HG03039 (cell line): ENCODE data around the gene BCAS1.

Source experiments
- ATAC-seq: cut with Tn5 transposase; IDR thresholded peaks from one replicate; pipeline ENCODE4 v1.9.1; 2021; ENCODE audit warnings: mild to moderate bottlenecking, moderate library complexity; ENCODE audit not compliant: unreplicated experiment

The BCAS1 gene

GRCh38 chr20:53947501-53948195 lies 122.7 kb downstream of the BCAS1 start:
- ATAC-seq = no peak

DNA sequence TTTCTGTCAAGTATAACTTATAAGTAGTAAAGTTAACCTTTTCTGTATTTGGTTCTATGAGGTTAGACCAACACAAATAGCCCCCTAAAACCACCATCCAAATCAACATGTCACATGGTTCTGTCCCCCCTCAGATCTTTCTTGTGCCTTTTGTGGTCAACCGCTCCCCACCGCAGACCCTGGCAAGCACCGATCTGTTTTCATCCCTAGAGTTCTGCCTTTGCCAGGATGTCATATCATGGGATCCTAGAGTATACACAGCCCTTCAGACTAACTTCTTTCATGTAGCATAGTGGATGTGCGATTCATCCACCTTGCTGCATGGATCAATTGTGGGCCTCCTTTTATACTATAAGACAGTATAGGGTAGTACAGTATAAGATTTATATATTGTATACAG lies 124.3 kb downstream of the BCAS1 start:
- no peak for ATAC-seq

DNA sequence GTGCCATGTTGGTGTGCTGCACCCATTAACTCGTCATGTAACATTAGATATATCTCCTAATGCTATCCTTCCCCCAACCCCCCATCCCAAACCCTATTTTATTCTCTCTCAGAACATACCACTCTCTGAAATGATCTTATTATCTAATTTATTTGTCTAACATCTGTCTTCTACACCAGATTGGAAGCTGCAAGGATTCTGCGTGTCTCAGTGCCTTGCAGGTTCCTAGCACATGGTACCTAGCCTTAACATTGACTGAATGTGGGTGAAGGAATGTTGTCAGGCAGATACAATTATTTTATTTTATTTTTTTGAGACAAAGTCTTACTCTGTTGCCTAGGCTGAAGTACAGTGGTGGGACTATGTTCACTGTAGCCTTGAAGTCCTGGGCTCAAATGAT lies 124.9 kb downstream of the BCAS1 start:
- no peak for ATAC-seq

GRCh38 chr20:53944796-53945195 lies 125.6 kb downstream of the BCAS1 start:
- ATAC-seq = no peak

GRCh38 chr20:53943522-53944291 lies 126.7 kb downstream of the BCAS1 start:
- no peak for ATAC-seq

DNA sequence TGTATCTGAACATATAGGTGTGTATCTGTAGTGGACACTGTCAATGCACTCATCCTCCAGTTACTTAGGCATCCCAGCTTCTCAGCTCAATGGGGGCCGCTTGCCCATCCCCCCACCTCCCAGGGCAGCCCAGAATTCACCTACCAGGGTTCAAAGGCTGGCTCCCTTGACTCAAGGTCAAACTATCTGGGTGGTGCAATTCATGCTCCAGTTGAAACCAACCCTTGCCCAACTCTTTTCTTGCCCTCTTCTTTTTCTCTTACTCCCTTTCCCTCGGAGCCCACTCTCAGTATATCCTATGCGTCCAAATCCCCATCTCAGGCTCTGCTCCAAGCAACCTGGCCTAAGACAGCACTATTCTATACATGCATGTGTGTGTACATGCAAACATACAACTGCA lies 127.4 kb downstream of the BCAS1 start:
- ATAC-seq = no peak

GRCh38 chr20:53942472-53942816 lies 128.0 kb downstream of the BCAS1 start:
- no peak for ATAC-seq

DNA sequence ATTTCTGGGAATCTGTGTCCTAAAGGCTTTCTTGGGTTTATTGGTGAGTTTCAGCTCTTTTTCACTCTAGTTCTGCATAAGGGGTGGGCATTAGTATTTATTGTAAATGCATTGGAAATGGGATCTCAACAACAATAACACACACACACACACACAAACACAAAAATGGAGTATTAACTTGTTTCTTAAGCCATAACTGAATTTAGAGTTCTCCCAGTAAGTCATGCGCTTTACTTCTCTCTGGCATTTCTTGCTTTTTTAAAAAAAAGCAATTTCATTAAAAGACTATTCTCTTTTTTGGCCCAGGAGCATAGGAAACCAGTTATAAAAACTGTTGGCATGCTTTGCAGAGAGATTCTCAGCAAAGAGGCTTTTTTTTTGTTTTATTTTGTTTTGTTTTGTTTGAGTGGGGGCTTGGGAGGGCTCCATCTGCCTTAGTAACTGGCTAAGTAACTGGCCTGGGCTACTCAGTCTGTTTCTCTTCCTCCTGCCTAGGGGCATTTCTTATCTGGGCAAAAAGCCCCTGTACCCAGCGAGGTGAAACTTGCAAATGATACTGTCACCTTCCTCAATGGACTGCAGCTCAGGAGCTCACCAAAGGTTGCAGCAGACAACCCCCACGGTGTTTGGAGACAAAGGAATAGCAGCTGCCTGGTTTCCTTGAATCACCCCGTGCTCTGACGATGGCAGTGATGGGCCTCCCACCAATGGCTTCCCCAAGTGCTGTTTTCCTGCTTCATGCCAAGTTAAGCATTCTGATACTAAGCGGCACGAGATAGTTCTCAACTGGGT lies 128.5 kb downstream of the BCAS1 start:
- ATAC-seq = no peak

GRCh38 chr20:53940907-53941545 lies 129.4 kb downstream of the BCAS1 start:
- no peak for ATAC-seq

GRCh38 chr20:53940360-53940702 lies 130.1 kb downstream of the BCAS1 start:
- no peak for ATAC-seq

GRCh38 chr20:53939572-53940359 lies 130.6 kb downstream of the BCAS1 start:
- ATAC-seq = peak; percentile 47

GRCh38 chr20:53939190-53939571 lies 131.2 kb downstream of the BCAS1 start:
- no peak for ATAC-seq

DNA sequence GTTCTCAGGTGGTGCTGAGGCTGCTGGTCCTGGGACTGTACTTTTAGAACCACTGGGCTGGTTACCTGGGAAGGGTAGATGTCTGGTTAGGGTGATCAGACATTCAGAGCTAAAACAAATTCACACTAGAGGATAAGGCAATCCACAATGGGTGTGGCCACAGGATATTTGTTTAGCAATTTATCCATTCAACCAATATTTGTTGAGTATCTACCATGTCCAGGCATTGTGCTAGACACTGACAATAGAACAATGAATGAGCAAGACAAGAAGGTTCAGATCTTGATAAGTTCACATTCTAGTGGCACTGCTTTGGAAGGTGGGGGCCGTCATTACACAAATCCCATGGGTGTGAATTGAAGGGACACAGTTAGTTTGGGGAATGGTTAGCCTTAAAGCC lies 131.7 kb downstream of the BCAS1 start:
- ATAC-seq = no peak

- ATAC-seq = no peak
Observed at GRCh38 chr20:53937929-53938367, 132.4 kb downstream of the BCAS1 start.

GRCh38 chr20:53937339-53937741 lies 133.1 kb downstream of the BCAS1 start:
- no peak for ATAC-seq

- ATAC-seq = no peak
Observed at GRCh38 chr20:53935344-53936084, 134.9 kb downstream of the BCAS1 start.

- peak; percentile 39 for ATAC-seq
Observed at GRCh38 chr20:53934421-53935343, 135.7 kb downstream of the BCAS1 start.

DNA sequence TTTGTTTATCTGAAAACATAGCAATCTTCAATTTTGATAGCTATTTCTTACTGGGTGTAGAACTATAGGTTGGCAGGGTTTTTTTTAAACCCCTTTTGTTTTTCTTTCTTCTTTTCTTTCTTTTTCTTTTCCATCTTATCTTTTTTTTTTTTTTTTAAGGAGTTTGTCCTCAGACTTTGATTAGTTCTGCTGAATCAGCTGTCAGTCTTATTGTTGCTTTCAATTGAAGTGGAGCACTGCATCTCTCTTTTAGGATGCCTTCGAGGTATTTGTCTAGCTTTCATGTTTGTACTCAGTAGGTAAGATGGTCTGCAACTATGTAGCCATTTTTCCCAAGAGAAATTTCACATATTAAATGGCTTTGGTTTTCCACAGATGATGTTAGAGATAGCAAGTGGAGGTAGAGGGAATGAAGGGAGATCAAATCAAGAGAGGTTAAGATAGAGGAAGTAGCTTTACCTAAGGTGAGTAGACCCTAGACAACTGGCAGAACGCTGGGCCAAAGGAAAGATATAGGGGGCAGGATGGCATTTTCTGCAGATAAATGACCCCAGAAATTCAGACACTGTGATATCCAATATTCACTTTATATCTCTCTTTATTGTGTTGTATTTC lies 137.1 kb downstream of the BCAS1 start:
- ATAC-seq = no peak
